HuH-7 (cell line): ENCODE measurements around the gene TECPR1.

Source experiments
- DNase-seq: peaks from one replicate; pipeline ENCODE4 v3.0.0; 2011; ENCODE audit warnings: low spot score

TECPR1 gene

GRCh38 chr7:98251601-98252424, at the start of gene TECPR1:
Gene TECPR1, minus strand, starts transcription at chr7:98252232. Its CDS starts 6,086 bp downstream, at chr7:98246146.
- peak; percentile 100 for DNase-seq

GRCh38 chr7:98300595-98301372, 48.8 kb upstream of the TECPR1 start:
- DNase-seq = no peak

- DNase-seq = no peak
These were observed 45.7 kb upstream of the TECPR1 start for GRCh38 chr7:98297626-98298286.

- DNase-seq = no peak
These were observed 44.8 kb upstream of the TECPR1 start for GRCh38 chr7:98296833-98297232.

- DNase-seq = no peak
These were observed 43.6 kb upstream of the TECPR1 start for GRCh38 chr7:98295467-98296192.

GRCh38 chr7:98294798-98295382, 42.9 kb upstream of the TECPR1 start:
- peak; percentile 94 for DNase-seq

GRCh38 chr7:98294326-98294725, 42.3 kb upstream of the TECPR1 start:
- DNase-seq = no peak

- no peak for DNase-seq
These were observed 41.7 kb upstream of the TECPR1 start for GRCh38 chr7:98293746-98294145.

- no peak for DNase-seq
These were observed 41.2 kb upstream of the TECPR1 start for GRCh38 chr7:98293265-98293664.

- DNase-seq = no peak
These were observed 39.7 kb upstream of the TECPR1 start for GRCh38 chr7:98291717-98292116.

GRCh38 chr7:98289333-98289875, 37.4 kb upstream of the TECPR1 start:
- DNase-seq = no peak

GRCh38 chr7:98288064-98288823, 36.2 kb upstream of the TECPR1 start:
- no peak for DNase-seq

- no peak for DNase-seq
These were observed 35.5 kb upstream of the TECPR1 start for GRCh38 chr7:98287486-98287959.

GRCh38 chr7:98286701-98287485, 34.9 kb upstream of the TECPR1 start:
- DNase-seq = no peak

- no peak for DNase-seq
These were observed 34.1 kb upstream of the TECPR1 start for GRCh38 chr7:98286093-98286539.

- no peak for DNase-seq
These were observed 33.4 kb upstream of the TECPR1 start for GRCh38 chr7:98285157-98286092.

- no peak for DNase-seq
These were observed 32.5 kb upstream of the TECPR1 start for GRCh38 chr7:98284335-98285036.

GRCh38 chr7:98283887-98284222, 31.8 kb upstream of the TECPR1 start:
- no peak for DNase-seq
